ENCODE data around the gene ERAP2.

DNA sequence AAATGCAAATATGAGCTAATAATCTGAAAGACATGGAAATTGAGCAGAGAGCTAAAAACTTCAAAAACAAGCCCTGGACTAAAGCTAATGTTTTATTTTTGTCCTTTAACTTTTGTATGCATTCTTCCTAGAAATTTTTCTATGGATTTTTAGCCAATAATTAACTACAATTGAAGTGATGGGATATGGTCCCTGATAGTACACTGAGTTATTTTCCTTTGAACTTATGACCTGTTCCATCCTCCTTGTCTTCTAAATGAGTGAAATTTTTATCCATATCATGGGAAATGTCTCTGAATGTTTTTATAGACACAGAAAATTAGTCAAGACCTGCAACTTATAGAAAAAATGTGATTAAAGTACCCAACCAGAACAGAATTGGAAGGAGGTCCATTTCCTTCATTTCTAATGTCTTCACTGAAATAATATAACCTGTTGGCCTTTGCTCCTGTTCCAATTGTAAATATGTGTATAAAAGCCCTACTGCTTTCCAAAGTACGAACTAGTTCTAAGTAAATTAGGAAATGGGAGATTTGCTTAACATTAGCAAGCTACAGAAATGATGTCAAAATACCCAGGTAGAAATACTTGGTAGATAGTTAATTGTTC lies 11.3 kb upstream of the ERAP2 start:
- TF ChIP-seq ZNF274 (IDR thresholded peaks at IDR 0.05; ENCODE audit: low read depth, low read length) (no peak), YY1 (IDR thresholded peaks at IDR 0.05; ENCODE audit: insufficient read depth, insufficient read length) (no peak), SUZ12 (IDR thresholded peaks at IDR 0.05; ENCODE audit: extremely low read depth, insufficient read depth, insufficient read length) (no peak)
